ENCODE measurements around the gene ZNF148. TPM values are rescaled to one million over a fixed set of nuclear protein-coding genes. Genes with fewer than 3 reads are reported as not detected.

ZNF148 gene
- total RNA-seq, 1 experiment from 2014 or later, result 55.8 TPM

DNA sequence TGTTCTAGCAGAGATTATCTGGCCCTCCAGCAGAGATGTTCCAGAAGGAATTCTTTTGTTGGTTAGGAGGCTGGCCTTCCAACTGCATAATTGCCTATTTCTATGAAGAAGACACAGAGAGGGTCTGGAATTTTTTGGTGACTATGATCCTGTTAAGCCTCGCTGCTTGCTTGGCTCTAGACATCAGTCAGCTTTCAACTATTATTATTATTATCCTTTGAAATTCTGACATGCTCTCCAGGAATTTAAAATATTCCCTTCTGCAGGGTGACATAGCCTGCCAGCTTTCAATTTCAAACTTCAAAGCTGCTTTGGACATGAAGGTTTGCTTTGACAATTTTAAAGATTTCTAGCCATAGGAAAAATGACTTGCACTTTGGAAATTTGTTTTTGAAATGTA, 26.3 kb upstream of the ZNF148 start:
- no peak for DNase-seq (ENCODE audit: low read depth, low spot score)
- Histone ChIP-seq H3K4me3 (ENCODE audit: low read depth in 2 of 2, low read length in 2 of 2) (no peak overlapping the region), H3K27me3 (ENCODE audit: control insufficient read depth, insufficient read depth, low read length) (peaks cover 14% of the 10 kb centered on the region), H3K4me1 (ENCODE audit: control insufficient read depth, insufficient read depth, low read length) (no peaks in the 10 kb centered on the region), H3K9me3 (ENCODE audit: control insufficient read depth, insufficient read depth, low read depth, low read length) (no peaks in the 10 kb centered on the region), H3K27ac (ENCODE audit: low read length) (no peak overlapping the region), H3K36me3 (ENCODE audit: control insufficient read depth, insufficient read depth, low read length) (no peaks in the 10 kb centered on the region)
- TF ChIP-seq SIN3A (IDR thresholded peaks at IDR 0.05; ENCODE audit: borderline replicate concordance, insufficient read depth, low read depth, low read length), result no peak
- no peak for TF ChIP-seq POLR2AphosphoS5 (IDR thresholded peaks at IDR 0.05; ENCODE audit: low read depth, low read length)
- TF ChIP-seq, protein P1, sequence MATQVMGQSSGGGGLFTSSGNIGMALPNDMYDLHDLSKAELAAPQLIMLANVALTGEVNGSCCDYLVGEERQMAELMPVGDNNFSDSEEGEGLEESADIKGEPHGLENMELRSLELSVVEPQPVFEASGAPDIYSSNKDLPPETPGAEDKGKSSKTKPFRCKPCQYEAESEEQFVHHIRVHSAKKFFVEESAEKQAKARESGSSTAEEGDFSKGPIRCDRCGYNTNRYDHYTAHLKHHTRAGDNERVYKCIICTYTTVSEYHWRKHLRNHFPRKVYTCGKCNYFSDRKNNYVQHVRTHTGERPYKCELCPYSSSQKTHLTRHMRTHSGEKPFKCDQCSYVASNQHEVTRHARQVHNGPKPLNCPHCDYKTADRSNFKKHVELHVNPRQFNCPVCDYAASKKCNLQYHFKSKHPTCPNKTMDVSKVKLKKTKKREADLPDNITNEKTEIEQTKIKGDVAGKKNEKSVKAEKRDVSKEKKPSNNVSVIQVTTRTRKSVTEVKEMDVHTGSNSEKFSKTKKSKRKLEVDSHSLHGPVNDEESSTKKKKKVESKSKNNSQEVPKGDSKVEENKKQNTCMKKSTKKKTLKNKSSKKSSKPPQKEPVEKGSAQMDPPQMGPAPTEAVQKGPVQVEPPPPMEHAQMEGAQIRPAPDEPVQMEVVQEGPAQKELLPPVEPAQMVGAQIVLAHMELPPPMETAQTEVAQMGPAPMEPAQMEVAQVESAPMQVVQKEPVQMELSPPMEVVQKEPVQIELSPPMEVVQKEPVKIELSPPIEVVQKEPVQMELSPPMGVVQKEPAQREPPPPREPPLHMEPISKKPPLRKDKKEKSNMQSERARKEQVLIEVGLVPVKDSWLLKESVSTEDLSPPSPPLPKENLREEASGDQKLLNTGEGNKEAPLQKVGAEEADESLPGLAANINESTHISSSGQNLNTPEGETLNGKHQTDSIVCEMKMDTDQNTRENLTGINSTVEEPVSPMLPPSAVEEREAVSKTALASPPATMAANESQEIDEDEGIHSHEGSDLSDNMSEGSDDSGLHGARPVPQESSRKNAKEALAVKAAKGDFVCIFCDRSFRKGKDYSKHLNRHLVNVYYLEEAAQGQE (IDR thresholded peaks at IDR 0.05; ENCODE audit: insufficient read depth in 1 of 2, low read depth in 2 of 2, low read length in 1 of 2), result no peak
- TF ChIP-seq CTCF (IDR thresholded peaks at IDR 0.05), result no peak
- no peak for TF ChIP-seq TCF7L2 (IDR thresholded peaks at IDR 0.05; ENCODE audit: low read depth, low read length)
- BruUV-seq (replicated peaks), result no TSS peak
- in situ Hi-C loops (cut with HindIII; ENCODE audit: low pct_unique_long_range_greater_than_20kb, low sequenced_read_pairs), result no loop called here
- ChIA-PET CTCF (no interaction called here), POLR2A (no interaction called here)
- ATAC-seq, result no peak
- intact Hi-C loops (cut with micrococcal nuclease; ENCODE audit: unreplicated experiment), result no loop called here

DNA sequence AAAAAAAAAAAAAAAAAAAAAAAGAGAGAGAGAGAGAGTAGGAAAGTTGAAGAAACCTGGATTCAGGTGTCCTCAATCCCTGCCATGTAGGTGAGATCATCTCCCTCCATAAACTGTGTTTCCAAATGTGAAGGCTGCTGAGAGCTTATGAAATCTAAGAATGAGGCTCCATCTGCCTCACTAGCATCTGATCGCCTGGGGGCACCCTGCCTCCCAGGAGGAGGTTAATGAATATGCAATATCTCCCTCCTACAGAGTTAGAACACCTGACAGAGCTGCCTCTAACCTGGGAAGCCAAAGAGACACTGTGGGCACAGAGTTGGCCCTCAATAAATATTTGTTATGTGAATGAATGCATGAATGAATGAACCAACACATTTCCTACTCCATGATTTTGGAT, 23.8 kb upstream of the ZNF148 start:
- DNase-seq (ENCODE audit: low read depth, low spot score), result no peak

More for the DNA sequence above, 23.8 kb upstream of the ZNF148 start:
- Histone ChIP-seq H3K27me3 (ENCODE audit: control insufficient read depth, insufficient read depth, low read length) (peaks cover 14% of the 10 kb centered on the region), H3K4me3 (ENCODE audit: low read depth in 2 of 2, low read length in 2 of 2) (no peak overlapping the region), H3K4me1 (ENCODE audit: control insufficient read depth, insufficient read depth, low read length) (no peaks in the 10 kb centered on the region), H3K9me3 (ENCODE audit: control insufficient read depth, insufficient read depth, low read depth, low read length) (no peaks in the 10 kb centered on the region), H3K36me3 (ENCODE audit: control insufficient read depth, insufficient read depth, low read length) (no peaks in the 10 kb centered on the region), H3K27ac (ENCODE audit: low read length) (no peak overlapping the region)
- BruUV-seq (replicated peaks), result no TSS peak
- ChIA-PET CTCF (no interaction called here), POLR2A (no interaction called here)
- intact Hi-C loops (cut with micrococcal nuclease; ENCODE audit: unreplicated experiment), result no loop called here
- TF ChIP-seq CTCF (IDR thresholded peaks at IDR 0.05), result peak; percentile 5; the same call in 1 of the 2 replicates
- no peak for TF ChIP-seq TCF7L2 (IDR thresholded peaks at IDR 0.05; ENCODE audit: low read depth, low read length)
- in situ Hi-C loops (cut with HindIII; ENCODE audit: low pct_unique_long_range_greater_than_20kb, low sequenced_read_pairs), result no loop called here
- no peak for ATAC-seq
